Measurements from ENCODE around the gene ALKBH5.

The ALKBH5 gene

GRCh38 chr17:18166894-18167293 lies 16.7 kb upstream of the ALKBH5 start:
- H3K9me3 ChIP-seq (ENCODE audit: control insufficient read depth, insufficient read depth, low read length), result no peaks in the 10 kb centered on the region
- H3K36me3 ChIP-seq (ENCODE audit: insufficient read depth, low read length), result no peaks in the 10 kb centered on the region
- no peaks in the 10 kb centered on the region for H3K4me1 ChIP-seq (ENCODE audit: insufficient read depth, low read length)
- no peak overlapping the region for H3K9ac ChIP-seq (ENCODE audit: low read depth, low read length)

GRCh38 chr17:18167421-18167820 lies 16.2 kb upstream of the ALKBH5 start:
- no peak overlapping the region for H3K9ac ChIP-seq (ENCODE audit: low read depth, low read length)
- no peaks in the 10 kb centered on the region for H3K36me3 ChIP-seq (ENCODE audit: insufficient read depth, low read length)
- no peaks in the 10 kb centered on the region for H3K4me1 ChIP-seq (ENCODE audit: insufficient read depth, low read length)
- H3K9me3 ChIP-seq (ENCODE audit: control insufficient read depth, insufficient read depth, low read length), result no peaks in the 10 kb centered on the region

GRCh38 chr17:18172531-18173278 lies 10.9 kb upstream of the ALKBH5 start:
- Histone ChIP-seq H3K9ac (ENCODE audit: low read depth, low read length) (no peak overlapping the region), H3K36me3 (ENCODE audit: insufficient read depth, low read length) (no peaks in the 10 kb centered on the region), H3K4me1 (ENCODE audit: insufficient read depth, low read length) (no peaks in the 10 kb centered on the region), H3K9me3 (ENCODE audit: control insufficient read depth, insufficient read depth, low read length) (no peaks in the 10 kb centered on the region)

DNA sequence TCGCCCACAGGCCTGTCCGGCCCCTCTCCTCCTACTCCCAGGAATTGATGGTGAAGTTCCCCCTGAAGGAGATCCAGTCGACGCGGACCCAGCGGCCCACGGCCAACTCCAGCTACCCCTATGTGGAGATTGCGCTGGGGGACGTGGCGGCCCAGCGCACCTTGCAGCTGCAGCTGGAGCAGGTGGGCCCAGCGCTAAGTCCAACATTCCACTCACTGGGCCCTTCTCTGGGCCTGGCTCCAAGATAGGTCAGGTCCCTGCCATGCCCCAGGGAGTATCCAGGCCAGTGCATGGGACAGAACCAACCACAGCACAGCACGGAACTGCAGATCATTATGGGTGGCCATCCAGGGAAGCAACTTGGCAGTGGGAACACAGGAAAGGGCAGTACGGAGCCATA lies 9.9 kb upstream of the ALKBH5 start:
- H3K36me3 ChIP-seq (ENCODE audit: insufficient read depth, low read length), result no peaks in the 10 kb centered on the region
- H3K9ac ChIP-seq (ENCODE audit: low read depth, low read length), result no peak overlapping the region
- H3K9me3 ChIP-seq (ENCODE audit: control insufficient read depth, insufficient read depth, low read length), result no peaks in the 10 kb centered on the region
- no peaks in the 10 kb centered on the region for H3K4me1 ChIP-seq (ENCODE audit: insufficient read depth, low read length)

DNA sequence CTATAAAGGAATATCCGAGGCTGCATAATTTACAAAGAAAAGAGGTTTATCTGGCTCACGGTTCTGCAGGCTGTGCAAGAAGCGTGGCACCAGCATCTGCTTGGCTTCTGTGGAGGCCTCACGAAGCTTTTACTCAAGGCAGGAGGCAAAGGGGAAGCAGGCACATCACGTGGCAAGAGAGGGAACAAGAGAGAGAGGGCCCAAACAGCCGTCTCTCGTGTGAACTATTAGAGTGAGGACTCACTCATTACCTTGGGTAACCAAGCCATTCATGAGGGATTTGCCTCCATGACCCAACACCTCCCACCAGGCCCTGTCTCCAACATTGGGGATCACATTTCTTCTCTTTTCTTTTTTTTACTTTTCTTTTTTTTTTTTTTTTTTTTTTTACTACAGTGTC lies 7.5 kb upstream of the ALKBH5 start:
- H3K9me3 ChIP-seq (ENCODE audit: control insufficient read depth, insufficient read depth, low read length), result no peaks in the 10 kb centered on the region
- no peaks in the 10 kb centered on the region for H3K4me1 ChIP-seq (ENCODE audit: insufficient read depth, low read length)
- no peak overlapping the region for H3K9ac ChIP-seq (ENCODE audit: low read depth, low read length)
- no peaks in the 10 kb centered on the region for H3K36me3 ChIP-seq (ENCODE audit: insufficient read depth, low read length)

GRCh38 chr17:18177133-18177532 lies 6.5 kb upstream of the ALKBH5 start:
- no peaks in the 10 kb centered on the region for H3K9me3 ChIP-seq (ENCODE audit: control insufficient read depth, insufficient read depth, low read length)
- no peaks in the 10 kb centered on the region for H3K36me3 ChIP-seq (ENCODE audit: insufficient read depth, low read length)
- H3K4me1 ChIP-seq (ENCODE audit: insufficient read depth, low read length), result no peaks in the 10 kb centered on the region; the same call in 1 of the 2 replicates
- H3K9ac ChIP-seq (ENCODE audit: low read depth, low read length), result no peak overlapping the region

DNA sequence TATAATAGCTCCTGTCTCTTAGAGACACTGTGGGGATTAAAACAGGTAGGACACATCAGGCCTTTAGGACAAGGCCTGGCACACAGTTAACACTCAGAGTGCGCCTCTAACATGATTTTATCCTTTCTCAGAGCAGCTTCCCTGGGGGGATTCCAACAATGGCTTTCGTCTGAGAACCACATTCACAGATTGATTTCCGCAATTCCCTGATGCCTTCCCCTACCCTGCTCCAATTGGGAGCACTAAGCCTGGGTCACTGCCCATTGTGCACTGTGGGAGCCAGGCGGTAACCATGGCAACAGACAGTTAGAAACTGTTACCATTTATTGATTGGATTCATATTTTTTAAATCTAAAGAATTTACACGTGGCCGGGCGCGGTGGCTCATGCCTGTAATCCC lies 5.9 kb upstream of the ALKBH5 start:
- Histone ChIP-seq H3K9me3 (ENCODE audit: control insufficient read depth, insufficient read depth, low read length) (no peaks in the 10 kb centered on the region), H3K36me3 (ENCODE audit: insufficient read depth, low read length) (no peaks in the 10 kb centered on the region), H3K4me1 (ENCODE audit: insufficient read depth, low read length) (no peaks in the 10 kb centered on the region; the same call in 1 of the 2 replicates), H3K9ac (ENCODE audit: low read depth, low read length) (no peak overlapping the region)

DNA sequence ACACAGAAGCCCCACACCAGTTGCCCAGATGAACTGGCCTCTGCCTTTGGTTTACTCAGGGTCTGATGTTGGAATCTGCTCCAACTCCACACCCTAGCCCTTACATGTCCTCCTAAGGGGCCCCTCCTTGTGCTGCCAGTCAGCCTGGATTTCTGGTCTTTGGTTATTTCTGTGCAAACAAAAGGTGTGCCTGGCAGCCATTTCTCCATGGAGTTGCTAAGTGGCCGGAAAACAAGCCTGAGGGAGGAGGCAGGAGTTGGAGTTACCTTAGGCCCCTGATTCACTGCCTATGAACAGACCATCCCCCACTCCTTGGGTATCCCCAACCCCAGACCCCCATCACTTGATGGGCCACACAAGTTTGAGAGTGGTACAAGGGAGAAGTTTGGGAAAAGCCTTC lies 4.4 kb upstream of the ALKBH5 start:
- Histone ChIP-seq H3K9ac (ENCODE audit: low read depth, low read length) (no peak overlapping the region), H3K9me3 (ENCODE audit: control insufficient read depth, insufficient read depth, low read length) (no peaks in the 10 kb centered on the region), H3K4me1 (ENCODE audit: insufficient read depth, low read length) (no peaks in the 10 kb centered on the region; the same call in 1 of the 2 replicates), H3K36me3 (ENCODE audit: insufficient read depth, low read length) (no peaks in the 10 kb centered on the region)

GRCh38 chr17:18179804-18180203 lies 3.8 kb upstream of the ALKBH5 start:
- H3K9ac ChIP-seq (ENCODE audit: low read depth, low read length), result no peak overlapping the region
- no peaks in the 10 kb centered on the region for H3K9me3 ChIP-seq (ENCODE audit: control insufficient read depth, insufficient read depth, low read length)
- no peaks in the 10 kb centered on the region; the same call in 1 of the 2 replicates for H3K4me1 ChIP-seq (ENCODE audit: insufficient read depth, low read length)
- no peaks in the 10 kb centered on the region for H3K36me3 ChIP-seq (ENCODE audit: insufficient read depth, low read length)

DNA sequence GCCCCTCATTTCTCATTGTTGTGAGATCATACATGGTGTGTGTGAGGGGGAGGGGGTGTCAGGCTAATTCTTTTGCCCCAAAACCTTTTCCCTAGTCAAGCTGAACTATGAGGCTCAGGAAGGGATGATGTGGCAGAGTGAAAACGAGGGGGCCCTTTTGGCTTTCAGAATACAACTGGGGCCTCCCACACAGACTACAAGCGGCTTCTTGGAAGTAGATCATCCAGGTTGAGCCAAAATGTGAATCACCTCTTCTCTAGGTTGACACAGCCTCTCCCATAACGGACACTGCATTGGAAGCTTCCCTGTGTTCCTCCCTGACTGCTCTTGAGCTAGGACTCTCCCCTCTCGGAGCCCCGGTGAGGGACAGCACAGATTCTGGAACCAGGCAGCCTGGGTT lies 2.3 kb upstream of the ALKBH5 start:
- Histone ChIP-seq H3K9ac (ENCODE audit: low read depth, low read length) (no peak overlapping the region), H3K9me3 (ENCODE audit: control insufficient read depth, insufficient read depth, low read length) (no peaks in the 10 kb centered on the region), H3K36me3 (ENCODE audit: insufficient read depth, low read length) (no peaks in the 10 kb centered on the region), H3K4me1 (ENCODE audit: insufficient read depth, low read length) (peaks cover 9% of the 10 kb centered on the region)

GRCh38 chr17:18182110-18182977 lies 1.3 kb upstream of the ALKBH5 start:
- Histone ChIP-seq H3K9ac (ENCODE audit: low read depth, low read length) (peak overlapping the region; percentile 80), H3K9me3 (ENCODE audit: control insufficient read depth, insufficient read depth, low read length) (no peaks in the 10 kb centered on the region), H3K4me1 (ENCODE audit: insufficient read depth, low read length) (peaks cover 9% of the 10 kb centered on the region), H3K36me3 (ENCODE audit: insufficient read depth, low read length) (no peaks in the 10 kb centered on the region)

DNA sequence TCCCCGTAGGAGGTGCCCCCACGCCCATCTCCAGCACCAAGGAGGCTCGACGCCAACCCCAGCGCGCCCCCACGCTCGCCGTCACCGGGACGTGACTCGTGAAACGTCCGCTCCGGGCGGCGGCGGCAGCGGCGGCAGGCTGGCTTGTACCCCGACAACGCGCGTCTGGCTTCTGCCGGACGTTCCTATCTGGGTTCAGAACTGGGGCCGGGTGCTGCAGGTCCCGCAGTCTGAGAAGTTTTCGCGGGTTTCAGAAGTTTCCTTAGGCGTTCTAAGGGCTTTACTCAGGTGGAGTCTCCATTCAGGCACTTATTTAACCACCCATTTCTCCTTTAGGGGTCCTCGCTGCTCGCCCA lies 672 bp upstream of the ALKBH5 start:
- H3K9me3 ChIP-seq (ENCODE audit: control insufficient read depth, insufficient read depth, low read length), result no peaks in the 10 kb centered on the region
- no peaks in the 10 kb centered on the region for H3K36me3 ChIP-seq (ENCODE audit: insufficient read depth, low read length)
- peaks cover 9% of the 10 kb centered on the region for H3K4me1 ChIP-seq (ENCODE audit: insufficient read depth, low read length)
- H3K9ac ChIP-seq (ENCODE audit: low read depth, low read length), result peak overlapping the region; percentile 80

DNA sequence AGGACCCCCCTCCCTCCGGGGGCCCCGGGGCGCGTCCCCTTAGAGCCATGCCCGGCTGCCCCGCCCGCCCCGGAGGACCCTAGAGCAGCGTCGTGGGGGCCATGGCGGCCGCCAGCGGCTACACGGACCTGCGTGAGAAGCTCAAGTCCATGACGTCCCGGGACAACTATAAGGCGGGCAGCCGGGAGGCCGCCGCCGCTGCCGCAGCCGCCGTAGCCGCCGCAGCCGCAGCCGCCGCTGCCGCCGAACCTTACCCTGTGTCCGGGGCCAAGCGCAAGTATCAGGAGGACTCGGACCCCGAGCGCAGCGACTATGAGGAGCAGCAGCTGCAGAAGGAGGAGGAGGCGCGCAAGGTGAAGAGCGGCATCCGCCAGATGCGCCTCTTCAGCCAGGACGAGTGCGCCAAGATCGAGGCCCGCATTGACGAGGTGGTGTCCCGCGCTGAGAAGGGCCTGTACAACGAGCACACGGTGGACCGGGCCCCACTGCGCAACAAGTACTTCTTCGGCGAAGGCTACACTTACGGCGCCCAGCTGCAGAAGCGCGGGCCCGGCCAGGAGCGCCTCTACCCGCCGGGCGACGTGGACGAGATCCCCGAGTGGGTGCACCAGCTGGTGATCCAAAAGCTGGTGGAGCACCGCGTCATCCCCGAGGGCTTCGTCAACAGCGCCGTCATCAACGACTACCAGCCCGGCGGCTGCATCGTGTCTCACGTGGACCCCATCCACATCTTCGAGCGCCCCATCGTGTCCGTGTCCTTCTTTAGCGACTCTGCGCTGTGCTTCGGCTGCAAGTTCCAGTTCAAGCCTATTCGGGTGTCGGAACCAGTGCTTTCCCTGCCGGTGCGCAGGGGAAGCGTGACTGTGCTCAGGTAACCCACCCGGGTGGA lies 759 bp downstream of the ALKBH5 start:
- Histone ChIP-seq H3K9ac (ENCODE audit: low read depth, low read length) (peak overlapping the region; percentile 80), H3K4me1 (ENCODE audit: insufficient read depth, low read length) (peaks cover 9% of the 10 kb centered on the region), H3K36me3 (ENCODE audit: insufficient read depth, low read length) (no peaks in the 10 kb centered on the region), H3K9me3 (ENCODE audit: control insufficient read depth, insufficient read depth, low read length) (no peaks in the 10 kb centered on the region)

GRCh38 chr17:18185391-18185790 lies 1.8 kb downstream of the ALKBH5 start:
- H3K4me1 ChIP-seq (ENCODE audit: insufficient read depth, low read length), result peaks cover 9% of the 10 kb centered on the region
- peak overlapping the region; percentile 80; the same call in 1 of the 2 replicates for H3K9ac ChIP-seq (ENCODE audit: low read depth, low read length)
- H3K36me3 ChIP-seq (ENCODE audit: insufficient read depth, low read length), result no peaks in the 10 kb centered on the region
- no peaks in the 10 kb centered on the region for H3K9me3 ChIP-seq (ENCODE audit: control insufficient read depth, insufficient read depth, low read length)
